ENCODE results near the gene SUPT3H.

GRCh38 chr6:45212976-45213375 lies 164.8 kb downstream of the SUPT3H start:
- TF ChIP-seq EZH2 (IDR thresholded peaks at IDR 0.05) (no peak), POLR2AphosphoS5 (IDR thresholded peaks at IDR 0.05; ENCODE audit: borderline replicate concordance, low read depth, low read length) (no peak)

All from SK-N-MC (cell line).